H1 (cell line): ENCODE results near the gene ZYX. TPM values are rescaled to one million over a fixed set of nuclear protein-coding genes. Genes with fewer than 3 reads are reported as not detected.

Source experiments
- CEBPB ChIP-seq: IDR thresholded peaks from 2 replicates; pipeline ENCODE4 v1.6.1; 2012; ENCODE audit warnings: low read depth, low read length
- JUND ChIP-seq: IDR thresholded peaks from 2 replicates; pipeline ENCODE4 v1.6.1; 2011; ENCODE audit warnings: mild to moderate bottlenecking, improper control_type of control experiment, low read length
- RAD21 ChIP-seq, 2 experiments: IDR thresholded peaks in 1 of 2; conservative IDR thresholded peaks in 1 of 2; 2 replicates each; pipeline ENCODE4 v1.6.1; 2011; ENCODE audit warnings: low read depth in 2 of 2, low read length in 2 of 2, improper control_type of control experiment in 1 of 2, inconsistent platforms in 1 of 2, mild to moderate bottlenecking in 1 of 2, moderate library complexity in 1 of 2
- polyA plus RNA-seq, 7 experiments: library from polyadenylated mRNA; depleted of rRNA in 3 of 7; stranded (reverse) in 5 of 7; unstranded in 2 of 7; fragments of >200 nt in 5 of 7; fragments of 200-250 nt in 2 of 7; gene quantifications; 1 replicate in 5 of 7; 2 replicates in 1 of 7; 4 replicates in 1 of 7; pipeline versions ENCODE4 v1.2.1 to v1.2.3, GENCODE V29; 2011 to 2013; ENCODE audit warnings: missing spikeins in 2 of 7, mixed read lengths in 2 of 7
- total RNA-seq: library from RNA; stranded (reverse); fragmentation: NEBNext Ultra II Directional; extraction: Animal tissue kit (Norgen Biotek cat#: 25700); gene quantifications from 2 replicates; pipeline ENCODE4 v1.2.1, GENCODE V29; 2021
- TF ChIP-seq, protein P1 (sequence below), 3 experiments: IDR thresholded peaks; 1 replicate in 2 of 3; 2 replicates in 1 of 3; pipeline versions ENCODE4 v1.5.1 to v1.6.1; 2011; ENCODE audit warnings: low read length in 3 of 3, mild to moderate bottlenecking in 3 of 3, inconsistent platforms in 2 of 3, low read depth in 1 of 3, moderate library complexity in 1 of 3; ENCODE audit not compliant: insufficient read depth in 1 of 3; ENCODE audit errors: control extremely low read depth in 1 of 3

The ZYX gene
- total and polyA plus RNA-seq, 2 of the 8 experiments (the other 6 are each of a cell fraction or from before 2014, with no cell fraction given) = 40.6 to 159 TPM

- TF ChIP-seq, protein P1, sequence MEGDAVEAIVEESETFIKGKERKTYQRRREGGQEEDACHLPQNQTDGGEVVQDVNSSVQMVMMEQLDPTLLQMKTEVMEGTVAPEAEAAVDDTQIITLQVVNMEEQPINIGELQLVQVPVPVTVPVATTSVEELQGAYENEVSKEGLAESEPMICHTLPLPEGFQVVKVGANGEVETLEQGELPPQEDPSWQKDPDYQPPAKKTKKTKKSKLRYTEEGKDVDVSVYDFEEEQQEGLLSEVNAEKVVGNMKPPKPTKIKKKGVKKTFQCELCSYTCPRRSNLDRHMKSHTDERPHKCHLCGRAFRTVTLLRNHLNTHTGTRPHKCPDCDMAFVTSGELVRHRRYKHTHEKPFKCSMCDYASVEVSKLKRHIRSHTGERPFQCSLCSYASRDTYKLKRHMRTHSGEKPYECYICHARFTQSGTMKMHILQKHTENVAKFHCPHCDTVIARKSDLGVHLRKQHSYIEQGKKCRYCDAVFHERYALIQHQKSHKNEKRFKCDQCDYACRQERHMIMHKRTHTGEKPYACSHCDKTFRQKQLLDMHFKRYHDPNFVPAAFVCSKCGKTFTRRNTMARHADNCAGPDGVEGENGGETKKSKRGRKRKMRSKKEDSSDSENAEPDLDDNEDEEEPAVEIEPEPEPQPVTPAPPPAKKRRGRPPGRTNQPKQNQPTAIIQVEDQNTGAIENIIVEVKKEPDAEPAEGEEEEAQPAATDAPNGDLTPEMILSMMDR (IDR thresholded peaks at IDR 0.05; ENCODE audit: control extremely low read depth in 1 of 3, insufficient read depth in 1 of 3, low read depth in 1 of 3, low read length in 3 of 3) = peak in 2 of 3 experiments; percentile 74 to 75; a peak in 3 of 4 replicates
- TF ChIP-seq RAD21 (IDR thresholded peaks at IDR 0.05 in 1 of 2, conservative IDR thresholded peaks at IDR 0.05 in 1 of 2; ENCODE audit: low read depth in 2 of 2, low read length in 2 of 2) (peak; percentile 37 to 57), CEBPB (no peak), JUND (no peak)
Observed at GRCh38 chr7:143380260-143380645, 892 bp upstream of the ZYX start (continued).
